ENCODE measurements around the gene EYS. TPM values are rescaled to one million over a fixed set of nuclear protein-coding genes. Genes with fewer than 3 reads are reported as not detected.
A peak's percentile ranks its signal among the peaks of the same experiment; 100 is the strongest.

EYS gene
- total and polyA plus RNA-seq, 2 of the 8 experiments (the other 6 are each of a cell fraction or from before 2014, with no cell fraction given), result 0.05 to 0.13 TPM

DNA sequence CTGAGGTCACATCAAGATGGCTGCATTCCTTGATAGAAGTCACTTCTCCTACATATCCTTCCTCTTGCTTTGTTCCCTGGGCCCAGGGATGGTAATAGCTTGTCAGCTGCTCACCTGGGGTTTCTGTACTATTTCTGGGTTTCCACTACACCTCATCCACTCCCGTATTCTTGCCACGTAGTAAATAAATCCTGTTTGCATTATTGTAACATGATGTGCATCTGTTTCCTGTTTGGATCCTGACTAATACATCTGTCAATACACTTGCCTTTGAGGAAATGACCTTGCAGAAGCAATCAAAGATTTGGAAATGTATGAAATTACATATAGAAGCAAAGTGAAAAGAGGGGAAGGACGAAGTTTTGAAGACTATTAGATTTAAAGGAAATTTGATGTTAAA, 1452.5 kb downstream of the EYS start:
- no peak overlapping the region for H3K27ac ChIP-seq (ENCODE audit: low read depth, low read length)
- H3K9ac ChIP-seq (replicated peaks in 1 of 4; ENCODE audit: extremely low read depth in 1 of 4, low read depth in 3 of 4, low read length in 3 of 4), result no peak overlapping the region
- H2AK5ac ChIP-seq (ENCODE audit: low read depth, low read length), result no peak overlapping the region
- no peaks in the 10 kb centered on the region for H3K36me3 ChIP-seq (ENCODE audit: control insufficient read depth in 2 of 4, insufficient read depth in 4 of 4, low read length in 3 of 4)
- no peaks in the 10 kb centered on the region for H3K9me3 ChIP-seq (ENCODE audit: insufficient read depth in 2 of 2, low read depth in 1 of 2, low read length in 1 of 2)
- H3K79me1 ChIP-seq (ENCODE audit: low read depth, low read length), result no peaks in the 10 kb centered on the region
- H4K20me1 ChIP-seq (replicated peaks in 1 of 2; ENCODE audit: control insufficient read depth in 1 of 2, insufficient read depth in 2 of 2, low read length in 2 of 2), result no peaks in the 10 kb centered on the region
- no peak overlapping the region for H3K23ac ChIP-seq (ENCODE audit: insufficient read length)
- no peaks in the 10 kb centered on the region for H3K79me2 ChIP-seq (ENCODE audit: control insufficient read depth in 1 of 2, insufficient read depth in 2 of 2, low read length in 2 of 2)
- H3K27me3 ChIP-seq (replicated peaks in 1 of 4; ENCODE audit: control insufficient read depth in 3 of 4, extremely low read depth in 1 of 4, insufficient read depth in 3 of 4, low read length in 3 of 4), result no peaks in the 10 kb centered on the region
- WGBS, 2 experiments (ENCODE audit: extremely low coverage in 1 of 2, insufficient coverage in 1 of 2, insufficient read length in 1 of 2, insufficient replicate concordance in 2 of 2, low coverage in 1 of 2, low lambda C conversion rate in 2 of 2, missing lambda C conversion rate in 1 of 2), result 91 to 100% methylated on average over 1 to 3 of the region's 3 CpGs
- ChIA-PET POLR2A (ENCODE audit: partially characterized antibody) (no interaction called here), CTCF (ENCODE audit: partially characterized antibody) (interaction anchor here (0.8 kb wide), 1 partner anchor 1005 kb away, joined by 3 read pairs; no protein-coding TSS in a partner anchor)
- H3K4me2 ChIP-seq (ENCODE audit: insufficient read depth in 1 of 2, low read depth in 2 of 2, low read length in 2 of 2), result no peak overlapping the region
- H3K4ac ChIP-seq (replicated peaks; ENCODE audit: insufficient read length, low read depth, low read length), result no peak overlapping the region
- H4K5ac ChIP-seq (ENCODE audit: insufficient read length, low read depth, low read length), result no peak overlapping the region
- no peak overlapping the region for H2BK5ac ChIP-seq (ENCODE audit: low read depth, low read length)
- no peak overlapping the region for H4K91ac ChIP-seq (replicated peaks; ENCODE audit: insufficient read length, low read length)
- TF ChIP-seq EP300 (IDR thresholded peaks at IDR 0.05; ENCODE audit: borderline replicate concordance in 1 of 2, low read depth in 2 of 2, low read length in 2 of 2), result no peak
- TF ChIP-seq TAF7 (optimal IDR thresholded peaks at IDR 0.05; ENCODE audit: borderline replicate concordance, low read depth, low read length), result no peak
- no peak for TF ChIP-seq RFX5 (IDR thresholded peaks at IDR 0.05; ENCODE audit: borderline replicate concordance, low read depth, low read length)
- no peak for TF ChIP-seq POLR2A (IDR thresholded peaks at IDR 0.05; ENCODE audit: control extremely low read depth in 1 of 2, low read depth in 2 of 2, low read length in 2 of 2)
- H2BK20ac ChIP-seq (ENCODE audit: low read length), result no peak overlapping the region
- H3K4me3 ChIP-seq (ENCODE audit: extremely low read depth in 1 of 4, insufficient read depth in 2 of 4, low read depth in 3 of 4, low read length in 4 of 4), result no peak overlapping the region
- no peak overlapping the region for H2BK120ac ChIP-seq (replicated peaks; ENCODE audit: low read depth, low read length)
- 0 out of 2 replicates have a peak overlapping the region, but pooled peaks have one; percentile 12 for H2AFZ ChIP-seq (ENCODE audit: low read length)
- no peak overlapping the region for H4K8ac ChIP-seq (ENCODE audit: extremely low read depth, insufficient read depth, low read length)
- H3K14ac ChIP-seq (ENCODE audit: insufficient read length), result no peak overlapping the region
- H2BK12ac ChIP-seq (ENCODE audit: low read depth, low read length), result no peak overlapping the region
- H3K56ac ChIP-seq (replicated peaks; ENCODE audit: insufficient read length, low read depth, low read length), result no peak overlapping the region
- H3K4me1 ChIP-seq (replicated peaks in 1 of 4; ENCODE audit: control insufficient read depth in 3 of 4, insufficient read depth in 4 of 4, low read length in 3 of 4), result peaks cover 0 to 3% (median 1%) of the 10 kb centered on the region in 4 experiments; a peak in 2 of 7 replicates
- no peak overlapping the region for H2BK15ac ChIP-seq (ENCODE audit: low read length)
- H3K23me2 ChIP-seq (ENCODE audit: low read depth, low read length), result no peaks in the 10 kb centered on the region; the same call in 1 of the 2 replicates
- FAIRE-seq (no peak), DNase-seq (ENCODE audit: low read depth in 1 of 2, low spot score in 2 of 2) (no peak)
- H3K18ac ChIP-seq (ENCODE audit: extremely low read depth, low read length), result no peak overlapping the region

Measured in H1 (cell line).